Measurements from ENCODE around the gene TMEM134. TPM values are rescaled to one million over a fixed set of nuclear protein-coding genes. Genes with fewer than 3 reads are reported as not detected.

Gene TMEM134
- total RNA-seq, 4 donors from 2014 or later = 6.9 to 59.5 (median 36.0) TPM

DNA sequence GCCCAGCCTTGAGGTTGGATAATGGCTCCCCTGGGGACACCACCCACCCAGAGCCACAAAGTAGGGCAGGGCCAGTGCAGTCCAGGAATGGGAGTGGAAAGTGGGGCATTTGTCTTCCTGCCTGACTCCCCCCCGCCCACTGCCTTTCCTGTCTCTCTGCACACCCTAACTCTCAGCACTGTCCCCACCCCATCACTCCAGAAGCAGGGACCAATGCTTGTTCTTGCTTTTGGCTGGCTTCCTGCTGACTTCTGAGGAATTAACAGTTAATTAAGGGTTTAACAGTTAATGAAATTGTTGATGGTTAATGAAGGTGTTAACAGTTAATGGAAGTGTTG is 31.4 kb upstream of the TMEM134 start:
- intact Hi-C loops (cut with DNase I; ENCODE audit: low total_unique reads) = no loop called here
- no peaks in the 10 kb centered on the region for H3K27me3 ChIP-seq
- H3K4me1 ChIP-seq = peaks cover 0 to 10% of the 10 kb centered on the region in 2 donors
- no peaks in the 10 kb centered on the region for H3K36me3 ChIP-seq
- H3K4me3 ChIP-seq = no peak overlapping the region
- TF ChIP-seq, protein P1, sequence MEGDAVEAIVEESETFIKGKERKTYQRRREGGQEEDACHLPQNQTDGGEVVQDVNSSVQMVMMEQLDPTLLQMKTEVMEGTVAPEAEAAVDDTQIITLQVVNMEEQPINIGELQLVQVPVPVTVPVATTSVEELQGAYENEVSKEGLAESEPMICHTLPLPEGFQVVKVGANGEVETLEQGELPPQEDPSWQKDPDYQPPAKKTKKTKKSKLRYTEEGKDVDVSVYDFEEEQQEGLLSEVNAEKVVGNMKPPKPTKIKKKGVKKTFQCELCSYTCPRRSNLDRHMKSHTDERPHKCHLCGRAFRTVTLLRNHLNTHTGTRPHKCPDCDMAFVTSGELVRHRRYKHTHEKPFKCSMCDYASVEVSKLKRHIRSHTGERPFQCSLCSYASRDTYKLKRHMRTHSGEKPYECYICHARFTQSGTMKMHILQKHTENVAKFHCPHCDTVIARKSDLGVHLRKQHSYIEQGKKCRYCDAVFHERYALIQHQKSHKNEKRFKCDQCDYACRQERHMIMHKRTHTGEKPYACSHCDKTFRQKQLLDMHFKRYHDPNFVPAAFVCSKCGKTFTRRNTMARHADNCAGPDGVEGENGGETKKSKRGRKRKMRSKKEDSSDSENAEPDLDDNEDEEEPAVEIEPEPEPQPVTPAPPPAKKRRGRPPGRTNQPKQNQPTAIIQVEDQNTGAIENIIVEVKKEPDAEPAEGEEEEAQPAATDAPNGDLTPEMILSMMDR (IDR thresholded peaks at IDR 0.05) = no peak
- H3K9me3 ChIP-seq = no peaks in the 10 kb centered on the region
- DNase-seq = no peak
- H3K27ac ChIP-seq = no peak overlapping the region

DNA sequence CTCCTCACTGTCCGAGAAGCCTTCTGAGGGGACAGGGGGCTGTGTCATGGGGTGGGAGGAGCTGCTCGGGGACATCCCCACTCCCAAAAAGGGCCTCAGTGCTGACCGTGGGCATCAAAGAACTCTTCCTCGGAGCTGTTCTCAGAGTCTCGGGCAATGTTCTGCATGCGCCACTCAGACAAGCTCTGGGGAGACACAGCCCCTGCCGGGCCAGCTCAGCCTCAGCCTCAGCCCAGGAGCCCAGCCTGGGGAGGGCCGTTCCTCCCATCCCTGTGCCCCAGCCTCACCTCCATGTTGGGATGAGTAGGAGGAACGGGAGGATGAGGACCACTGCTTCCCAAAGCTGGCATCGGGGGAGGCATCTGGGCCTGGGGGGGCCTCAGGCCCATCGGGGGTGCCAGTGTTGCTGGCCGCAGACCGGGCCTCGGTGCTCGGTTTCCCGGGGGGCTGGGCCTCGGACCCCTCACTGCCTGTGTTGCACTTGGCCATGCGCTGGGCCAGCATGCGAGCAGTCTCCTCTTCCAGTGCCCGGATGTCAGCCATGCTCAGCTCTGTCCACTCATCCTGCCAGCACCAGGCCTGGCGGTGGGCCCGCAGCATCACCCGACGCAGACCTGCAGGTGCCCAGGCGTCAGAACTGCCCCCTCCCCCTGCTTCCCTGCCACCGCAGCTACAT is 30.9 kb upstream of the TMEM134 start:
- Histone ChIP-seq H3K9me3 (no peaks in the 10 kb centered on the region), H3K27me3 (no peaks in the 10 kb centered on the region), H3K4me1 (peaks cover 0 to 8% of the 10 kb centered on the region in 2 donors), H3K36me3 (no peaks in the 10 kb centered on the region), H3K4me3 (no peak overlapping the region), H3K27ac (no peak overlapping the region)
- no peak for TF ChIP-seq POLR2A (IDR thresholded peaks at IDR 0.05)
- intact Hi-C loops (cut with DNase I; ENCODE audit: low total_unique reads) = no loop called here
- no peak for DNase-seq

DNA sequence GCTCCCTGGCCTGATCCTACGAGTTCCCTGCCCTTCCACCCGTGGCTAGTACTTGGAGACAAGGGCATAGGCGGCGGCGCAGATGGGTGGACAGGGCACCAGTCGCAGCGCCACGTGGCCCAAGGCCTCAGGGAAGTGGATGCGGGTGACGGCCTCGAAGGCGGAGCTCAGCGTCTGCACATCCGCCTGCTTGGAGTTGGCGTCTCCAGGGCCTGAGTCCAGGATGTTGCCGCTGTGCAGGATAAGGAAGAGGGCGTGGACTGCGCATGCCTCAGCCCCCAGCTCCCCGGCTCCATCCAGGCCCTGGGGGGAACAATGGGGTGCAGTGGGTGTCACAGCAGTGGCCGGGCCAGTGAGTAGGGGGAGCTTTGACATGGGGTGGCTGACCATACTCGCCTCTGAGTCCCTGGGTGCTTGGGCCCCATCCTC is 29.5 kb upstream of the TMEM134 start:
- Histone ChIP-seq H3K4me3 (no peak overlapping the region), H3K27me3 (no peaks in the 10 kb centered on the region), H3K36me3 (no peaks in the 10 kb centered on the region), H3K4me1 (no peaks in the 10 kb centered on the region), H3K9me3 (no peaks in the 10 kb centered on the region), H3K27ac (no peak overlapping the region)
- no peak for DNase-seq
- intact Hi-C loops (cut with DNase I; ENCODE audit: low total_unique reads) = no loop called here
- TF ChIP-seq POLR2A (IDR thresholded peaks at IDR 0.05) = no peak
- TF ChIP-seq, protein P1 (IDR thresholded peaks at IDR 0.05) = no peak

DNA sequence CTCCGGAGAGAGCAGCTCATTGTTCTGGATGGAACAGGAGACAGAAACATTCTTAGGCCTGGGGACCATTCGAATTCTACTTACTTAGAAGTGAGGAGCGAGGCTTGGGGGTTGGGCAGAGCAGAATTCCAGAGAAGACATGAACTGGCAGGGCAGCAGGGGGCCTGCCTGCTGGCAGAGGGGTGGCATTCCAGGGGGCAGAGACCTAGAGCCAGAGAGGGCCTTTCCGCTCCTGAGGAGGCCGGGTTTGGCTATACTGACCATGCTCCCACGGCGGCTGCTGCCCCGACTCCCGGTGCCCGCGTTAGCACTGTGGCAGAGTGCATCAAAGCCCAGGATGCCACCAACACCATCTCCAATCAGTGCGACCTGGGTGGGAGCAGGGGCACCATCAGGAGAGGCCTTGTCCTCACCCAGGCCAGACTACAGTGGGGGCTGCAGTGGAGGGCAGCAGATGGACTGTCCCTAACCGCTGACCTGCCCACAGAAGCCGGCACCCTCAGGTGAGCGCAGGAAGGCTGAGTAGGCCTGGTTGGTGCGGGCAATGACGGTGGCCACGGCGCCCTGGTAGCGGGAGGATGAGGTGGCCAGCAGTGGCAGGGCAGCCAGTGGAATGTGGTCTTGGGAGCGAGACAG is 28.7 kb upstream of the TMEM134 start:
- TF ChIP-seq, protein P1 (IDR thresholded peaks at IDR 0.05) = no peak
- no peak for TF ChIP-seq POLR2A (IDR thresholded peaks at IDR 0.05)
- H3K9me3 ChIP-seq = no peaks in the 10 kb centered on the region
- intact Hi-C loops (cut with DNase I; ENCODE audit: low total_unique reads) = no loop called here
- no peaks in the 10 kb centered on the region for H3K36me3 ChIP-seq
- no peaks in the 10 kb centered on the region for H3K4me1 ChIP-seq
- H3K27me3 ChIP-seq = no peaks in the 10 kb centered on the region
- H3K27ac ChIP-seq = no peak overlapping the region
- no peak overlapping the region for H3K4me3 ChIP-seq
- DNase-seq = no peak

DNA sequence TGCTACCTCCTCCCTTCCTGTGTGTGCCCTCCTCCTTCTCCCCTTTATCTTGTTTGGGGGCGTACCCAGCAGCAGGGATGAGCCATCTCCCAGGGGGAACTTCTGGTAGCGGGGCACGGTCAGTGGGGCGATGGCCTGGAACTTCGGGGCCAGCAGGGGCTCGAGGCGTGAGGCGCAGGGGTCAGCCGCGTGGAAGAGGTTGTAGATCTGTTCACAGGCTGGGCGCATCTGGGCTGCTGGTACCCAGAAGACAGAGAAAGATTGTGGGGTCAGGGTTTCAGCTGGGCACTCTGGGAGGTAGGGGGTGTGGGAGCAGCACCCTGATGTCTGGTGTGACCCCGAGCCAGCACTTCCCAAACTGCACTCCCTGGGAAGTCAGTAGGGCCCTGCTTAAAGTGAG is 27.1 kb upstream of the TMEM134 start:
- no peak overlapping the region for H3K27ac ChIP-seq
- DNase-seq = no peak
- no peaks in the 10 kb centered on the region for H3K4me1 ChIP-seq
- H3K9me3 ChIP-seq = no peaks in the 10 kb centered on the region
- TF ChIP-seq POLR2A (IDR thresholded peaks at IDR 0.05) = no peak
- TF ChIP-seq, protein P1 (IDR thresholded peaks at IDR 0.05) = no peak
- intact Hi-C loops (cut with DNase I; ENCODE audit: low total_unique reads) = no loop called here
- no peak overlapping the region for H3K4me3 ChIP-seq
- no peaks in the 10 kb centered on the region for H3K36me3 ChIP-seq
- no peaks in the 10 kb centered on the region for H3K27me3 ChIP-seq
